ENCODE results near the gene ADAMTS4.

Gene ADAMTS4

GRCh38 chr1:161153176-161153575 is 45.7 kb downstream of the ADAMTS4 start:
- no peak for DNase-seq (ENCODE audit: low read depth)

- DNase-seq (ENCODE audit: low read depth): no peak
These were observed 53.0 kb downstream of the ADAMTS4 start for GRCh38 chr1:161145832-161146231.

GRCh38 chr1:161140755-161141400 is 58.0 kb downstream of the ADAMTS4 start:
- DNase-seq (ENCODE audit: low read depth): no peak

- DNase-seq (ENCODE audit: low read depth): no peak
These were observed 59.1 kb downstream of the ADAMTS4 start for GRCh38 chr1:161139766-161140165.

- no peak for DNase-seq (ENCODE audit: low read depth)
These were observed 60.4 kb downstream of the ADAMTS4 start for GRCh38 chr1:161138431-161138830.

GRCh38 chr1:161137881-161138280 is 61.0 kb downstream of the ADAMTS4 start:
- DNase-seq (ENCODE audit: low read depth): no peak

Measured in activated T-cell treated with anti-CD3 and anti-CD28 coated beads for 24 hours (primary cell).